ENCODE measurements around the gene TOMM34.

- no peak for TF ChIP-seq CTCF (IDR thresholded peaks at IDR 0.05)
- no peak for TF ChIP-seq TEAD4 (CRISPR knock-in tag; IDR thresholded peaks at IDR 0.05)
- TF ChIP-seq NR2C2 (CRISPR knock-in tag; IDR thresholded peaks at IDR 0.05): no peak
- no peak for TF ChIP-seq ZNF396 (CRISPR knock-in tag; IDR thresholded peaks at IDR 0.05; ENCODE audit: borderline replicate concordance)
- TF ChIP-seq ZNF263 (CRISPR knock-in tag; IDR thresholded peaks at IDR 0.05; ENCODE audit: low read depth): no peak
- no peak for TF ChIP-seq SP1 (CRISPR knock-in tag; conservative IDR thresholded peaks at IDR 0.05)
- TF ChIP-seq, protein P1, sequence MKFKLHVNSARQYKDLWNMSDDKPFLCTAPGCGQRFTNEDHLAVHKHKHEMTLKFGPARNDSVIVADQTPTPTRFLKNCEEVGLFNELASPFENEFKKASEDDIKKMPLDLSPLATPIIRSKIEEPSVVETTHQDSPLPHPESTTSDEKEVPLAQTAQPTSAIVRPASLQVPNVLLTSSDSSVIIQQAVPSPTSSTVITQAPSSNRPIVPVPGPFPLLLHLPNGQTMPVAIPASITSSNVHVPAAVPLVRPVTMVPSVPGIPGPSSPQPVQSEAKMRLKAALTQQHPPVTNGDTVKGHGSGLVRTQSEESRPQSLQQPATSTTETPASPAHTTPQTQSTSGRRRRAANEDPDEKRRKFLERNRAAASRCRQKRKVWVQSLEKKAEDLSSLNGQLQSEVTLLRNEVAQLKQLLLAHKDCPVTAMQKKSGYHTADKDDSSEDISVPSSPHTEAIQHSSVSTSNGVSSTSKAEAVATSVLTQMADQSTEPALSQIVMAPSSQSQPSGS (CRISPR knock-in tag; IDR thresholded peaks at IDR 0.05; ENCODE audit: borderline replicate concordance, low read depth): no peak
These were observed 12.9 kb upstream of the TOMM34 start for GRCh38 chr20:44973053-44973452.
